H1 (cell line): ENCODE data around the gene SEMA6A. TPM values are rescaled to one million over a fixed set of nuclear protein-coding genes. Genes with fewer than 3 reads are reported as not detected.

Experiments used
- NRF1 ChIP-seq: IDR thresholded peaks from 2 replicates; pipeline ENCODE4 v1.6.1; 2011; ENCODE audit warnings: mild to moderate bottlenecking, low read depth, low read length, improper control_type of control experiment
- POLR2AphosphoS5 ChIP-seq: IDR thresholded peaks from 2 replicates; pipeline ENCODE4 v1.6.1; 2011; ENCODE audit warnings: low read depth, low read length
- polyA plus RNA-seq, 7 experiments: library from polyadenylated mRNA; depleted of rRNA in 3 of 7; stranded (reverse) in 5 of 7; unstranded in 2 of 7; fragments of >200 nt in 5 of 7; fragments of 200-250 nt in 2 of 7; gene quantifications; 1 replicate in 5 of 7; 2 replicates in 1 of 7; 4 replicates in 1 of 7; pipeline versions ENCODE4 v1.2.1 to v1.2.3, GENCODE V29; 2011 to 2013; ENCODE audit warnings: missing spikeins in 2 of 7, mixed read lengths in 2 of 7
- total RNA-seq: library from RNA; stranded (reverse); fragmentation: NEBNext Ultra II Directional; extraction: Animal tissue kit (Norgen Biotek cat#: 25700); gene quantifications from 2 replicates; pipeline ENCODE4 v1.2.1, GENCODE V29; 2021
- TF ChIP-seq, protein P1 (sequence below): fragments of 300-600 bp; sonication (generic); IDR thresholded peaks from 2 replicates; pipeline ENCODE4 v1.7.1; 2012; ENCODE audit warnings: low read length, moderate library complexity, mild to moderate bottlenecking, inconsistent platforms; ENCODE audit not compliant: insufficient replicate concordance
- TF ChIP-seq, protein P2 (sequence below): IDR thresholded peaks from 2 replicates; pipeline ENCODE4 v1.6.1; 2012; ENCODE audit warnings: inconsistent platforms

Gene SEMA6A
- total and polyA plus RNA-seq, 2 of the 8 experiments (the other 6 are each of a cell fraction or from before 2014, with no cell fraction given): 78.3 to 277 TPM

DNA sequence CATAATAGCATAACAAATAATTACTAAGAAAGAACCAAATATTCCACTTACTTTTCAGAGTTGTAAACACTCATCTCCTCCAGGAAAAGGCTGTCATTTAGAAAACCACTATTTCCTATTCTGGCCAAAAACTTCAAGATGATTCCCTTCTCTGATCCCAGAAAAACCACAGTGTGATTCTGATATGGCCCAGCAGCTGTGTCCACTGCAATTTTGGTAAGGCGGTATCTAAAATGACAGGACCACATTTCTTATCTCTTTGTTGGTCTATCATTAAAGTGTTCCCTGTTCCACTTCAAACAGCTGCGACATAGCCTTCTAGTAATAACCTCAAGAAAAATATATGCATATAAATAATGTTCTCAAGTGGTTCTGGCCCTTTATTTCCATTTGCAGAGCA, 96.1 kb downstream of the SEMA6A start (continued):
- TF ChIP-seq, protein P1, sequence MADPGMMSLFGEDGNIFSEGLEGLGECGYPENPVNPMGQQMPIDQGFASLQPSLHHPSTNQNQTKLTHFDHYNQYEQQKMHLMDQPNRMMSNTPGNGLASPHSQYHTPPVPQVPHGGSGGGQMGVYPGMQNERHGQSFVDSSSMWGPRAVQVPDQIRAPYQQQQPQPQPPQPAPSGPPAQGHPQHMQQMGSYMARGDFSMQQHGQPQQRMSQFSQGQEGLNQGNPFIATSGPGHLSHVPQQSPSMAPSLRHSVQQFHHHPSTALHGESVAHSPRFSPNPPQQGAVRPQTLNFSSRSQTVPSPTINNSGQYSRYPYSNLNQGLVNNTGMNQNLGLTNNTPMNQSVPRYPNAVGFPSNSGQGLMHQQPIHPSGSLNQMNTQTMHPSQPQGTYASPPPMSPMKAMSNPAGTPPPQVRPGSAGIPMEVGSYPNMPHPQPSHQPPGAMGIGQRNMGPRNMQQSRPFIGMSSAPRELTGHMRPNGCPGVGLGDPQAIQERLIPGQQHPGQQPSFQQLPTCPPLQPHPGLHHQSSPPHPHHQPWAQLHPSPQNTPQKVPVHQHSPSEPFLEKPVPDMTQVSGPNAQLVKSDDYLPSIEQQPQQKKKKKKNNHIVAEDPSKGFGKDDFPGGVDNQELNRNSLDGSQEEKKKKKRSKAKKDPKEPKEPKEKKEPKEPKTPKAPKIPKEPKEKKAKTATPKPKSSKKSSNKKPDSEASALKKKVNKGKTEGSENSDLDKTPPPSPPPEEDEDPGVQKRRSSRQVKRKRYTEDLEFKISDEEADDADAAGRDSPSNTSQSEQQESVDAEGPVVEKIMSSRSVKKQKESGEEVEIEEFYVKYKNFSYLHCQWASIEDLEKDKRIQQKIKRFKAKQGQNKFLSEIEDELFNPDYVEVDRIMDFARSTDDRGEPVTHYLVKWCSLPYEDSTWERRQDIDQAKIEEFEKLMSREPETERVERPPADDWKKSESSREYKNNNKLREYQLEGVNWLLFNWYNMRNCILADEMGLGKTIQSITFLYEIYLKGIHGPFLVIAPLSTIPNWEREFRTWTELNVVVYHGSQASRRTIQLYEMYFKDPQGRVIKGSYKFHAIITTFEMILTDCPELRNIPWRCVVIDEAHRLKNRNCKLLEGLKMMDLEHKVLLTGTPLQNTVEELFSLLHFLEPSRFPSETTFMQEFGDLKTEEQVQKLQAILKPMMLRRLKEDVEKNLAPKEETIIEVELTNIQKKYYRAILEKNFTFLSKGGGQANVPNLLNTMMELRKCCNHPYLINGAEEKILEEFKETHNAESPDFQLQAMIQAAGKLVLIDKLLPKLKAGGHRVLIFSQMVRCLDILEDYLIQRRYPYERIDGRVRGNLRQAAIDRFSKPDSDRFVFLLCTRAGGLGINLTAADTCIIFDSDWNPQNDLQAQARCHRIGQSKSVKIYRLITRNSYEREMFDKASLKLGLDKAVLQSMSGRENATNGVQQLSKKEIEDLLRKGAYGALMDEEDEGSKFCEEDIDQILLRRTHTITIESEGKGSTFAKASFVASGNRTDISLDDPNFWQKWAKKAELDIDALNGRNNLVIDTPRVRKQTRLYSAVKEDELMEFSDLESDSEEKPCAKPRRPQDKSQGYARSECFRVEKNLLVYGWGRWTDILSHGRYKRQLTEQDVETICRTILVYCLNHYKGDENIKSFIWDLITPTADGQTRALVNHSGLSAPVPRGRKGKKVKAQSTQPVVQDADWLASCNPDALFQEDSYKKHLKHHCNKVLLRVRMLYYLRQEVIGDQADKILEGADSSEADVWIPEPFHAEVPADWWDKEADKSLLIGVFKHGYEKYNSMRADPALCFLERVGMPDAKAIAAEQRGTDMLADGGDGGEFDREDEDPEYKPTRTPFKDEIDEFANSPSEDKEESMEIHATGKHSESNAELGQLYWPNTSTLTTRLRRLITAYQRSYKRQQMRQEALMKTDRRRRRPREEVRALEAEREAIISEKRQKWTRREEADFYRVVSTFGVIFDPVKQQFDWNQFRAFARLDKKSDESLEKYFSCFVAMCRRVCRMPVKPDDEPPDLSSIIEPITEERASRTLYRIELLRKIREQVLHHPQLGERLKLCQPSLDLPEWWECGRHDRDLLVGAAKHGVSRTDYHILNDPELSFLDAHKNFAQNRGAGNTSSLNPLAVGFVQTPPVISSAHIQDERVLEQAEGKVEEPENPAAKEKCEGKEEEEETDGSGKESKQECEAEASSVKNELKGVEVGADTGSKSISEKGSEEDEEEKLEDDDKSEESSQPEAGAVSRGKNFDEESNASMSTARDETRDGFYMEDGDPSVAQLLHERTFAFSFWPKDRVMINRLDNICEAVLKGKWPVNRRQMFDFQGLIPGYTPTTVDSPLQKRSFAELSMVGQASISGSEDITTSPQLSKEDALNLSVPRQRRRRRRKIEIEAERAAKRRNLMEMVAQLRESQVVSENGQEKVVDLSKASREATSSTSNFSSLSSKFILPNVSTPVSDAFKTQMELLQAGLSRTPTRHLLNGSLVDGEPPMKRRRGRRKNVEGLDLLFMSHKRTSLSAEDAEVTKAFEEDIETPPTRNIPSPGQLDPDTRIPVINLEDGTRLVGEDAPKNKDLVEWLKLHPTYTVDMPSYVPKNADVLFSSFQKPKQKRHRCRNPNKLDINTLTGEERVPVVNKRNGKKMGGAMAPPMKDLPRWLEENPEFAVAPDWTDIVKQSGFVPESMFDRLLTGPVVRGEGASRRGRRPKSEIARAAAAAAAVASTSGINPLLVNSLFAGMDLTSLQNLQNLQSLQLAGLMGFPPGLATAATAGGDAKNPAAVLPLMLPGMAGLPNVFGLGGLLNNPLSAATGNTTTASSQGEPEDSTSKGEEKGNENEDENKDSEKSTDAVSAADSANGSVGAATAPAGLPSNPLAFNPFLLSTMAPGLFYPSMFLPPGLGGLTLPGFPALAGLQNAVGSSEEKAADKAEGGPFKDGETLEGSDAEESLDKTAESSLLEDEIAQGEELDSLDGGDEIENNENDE: no peak
- TF ChIP-seq, protein P2, sequence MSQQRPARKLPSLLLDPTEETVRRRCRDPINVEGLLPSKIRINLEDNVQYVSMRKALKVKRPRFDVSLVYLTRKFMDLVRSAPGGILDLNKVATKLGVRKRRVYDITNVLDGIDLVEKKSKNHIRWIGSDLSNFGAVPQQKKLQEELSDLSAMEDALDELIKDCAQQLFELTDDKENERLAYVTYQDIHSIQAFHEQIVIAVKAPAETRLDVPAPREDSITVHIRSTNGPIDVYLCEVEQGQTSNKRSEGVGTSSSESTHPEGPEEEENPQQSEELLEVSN: no peak
- TF ChIP-seq NRF1 (no peak), POLR2AphosphoS5 (no peak)
